NCI-H82 treated with DMSO at 0.1 percent for 48 hours (cell line): Measurements from ENCODE around the gene MGME1.

ENCODE experiments used
- DNase-seq: peaks from one replicate; lab custom pipeline; 2025; ENCODE audit not compliant: unreplicated experiment; lab: John Stamatoyannopoulos, UW

MGME1 gene

DNA sequence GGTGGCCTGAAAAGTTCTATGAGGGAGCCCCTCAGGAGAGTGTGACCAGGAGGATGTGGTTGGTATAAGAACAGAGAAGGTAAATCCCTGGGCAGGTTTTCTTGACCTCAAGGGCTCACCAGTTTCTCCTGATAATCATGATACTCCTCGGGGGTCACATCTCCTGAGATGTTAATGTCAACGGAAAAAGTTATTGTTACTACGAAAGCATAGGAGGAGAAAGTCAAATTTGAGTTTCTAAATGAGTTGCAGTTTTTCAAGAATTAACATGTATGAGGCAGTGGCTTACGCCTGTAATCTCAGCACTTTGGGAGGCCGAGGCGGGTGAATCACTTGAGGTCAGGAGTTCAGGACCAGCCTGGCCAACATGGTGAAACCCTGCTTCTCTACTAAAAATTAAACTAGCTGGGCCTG, 23.4 kb downstream of the MGME1 start:
- no peak for DNase-seq

DNA sequence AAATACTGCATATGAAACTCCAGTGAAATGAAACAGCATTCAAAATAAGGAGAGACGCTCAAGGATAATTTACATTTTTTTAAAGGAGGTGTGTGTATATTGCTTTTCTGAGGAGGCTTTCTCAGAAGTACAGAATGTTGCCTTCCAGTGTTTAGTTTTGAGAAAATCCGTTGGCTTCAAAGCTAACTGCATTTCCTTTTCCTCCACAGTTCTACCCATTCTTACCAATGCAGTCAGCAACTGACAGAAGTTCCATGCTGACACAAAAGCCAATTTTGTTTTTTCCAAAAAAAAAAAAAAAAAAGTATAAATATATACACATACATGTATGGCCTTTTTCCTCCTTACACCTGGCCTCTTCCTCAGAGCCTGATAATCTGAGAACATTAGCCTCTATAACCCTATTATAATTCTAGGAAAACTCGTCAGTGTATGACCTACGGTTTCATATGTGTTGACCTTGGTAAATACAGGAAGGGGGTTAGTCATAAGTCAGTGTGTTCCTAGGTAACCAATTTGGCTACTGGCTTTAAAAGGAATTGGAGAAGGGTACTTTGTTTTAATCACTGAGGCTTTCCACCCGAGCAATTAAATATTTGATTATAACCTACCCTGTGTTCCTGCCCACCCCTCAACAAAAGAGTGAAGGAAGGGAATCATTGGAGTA, 24.2 kb downstream of the MGME1 start:
- DNase-seq, result peak; percentile 28

DNA sequence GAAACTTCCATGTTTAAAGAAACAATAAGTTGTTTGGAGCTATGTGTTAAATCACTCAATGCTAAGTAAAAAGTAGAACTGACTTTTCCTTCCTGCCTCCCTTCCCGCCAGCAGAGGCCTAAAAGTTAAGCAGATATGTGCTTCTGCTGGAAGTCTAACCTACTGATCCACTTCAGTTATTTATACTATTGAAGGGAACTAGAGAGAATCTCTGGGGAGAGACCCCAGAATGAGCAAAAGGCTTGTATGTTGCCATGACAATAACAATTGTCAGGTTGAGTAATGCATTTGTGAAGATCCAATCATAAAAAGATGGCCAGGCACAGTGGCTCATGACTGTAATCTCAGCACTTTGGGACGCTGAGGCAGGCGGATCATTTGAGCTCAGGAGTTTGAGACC, 24.7 kb downstream of the MGME1 start:
- DNase-seq, result no peak

DNA sequence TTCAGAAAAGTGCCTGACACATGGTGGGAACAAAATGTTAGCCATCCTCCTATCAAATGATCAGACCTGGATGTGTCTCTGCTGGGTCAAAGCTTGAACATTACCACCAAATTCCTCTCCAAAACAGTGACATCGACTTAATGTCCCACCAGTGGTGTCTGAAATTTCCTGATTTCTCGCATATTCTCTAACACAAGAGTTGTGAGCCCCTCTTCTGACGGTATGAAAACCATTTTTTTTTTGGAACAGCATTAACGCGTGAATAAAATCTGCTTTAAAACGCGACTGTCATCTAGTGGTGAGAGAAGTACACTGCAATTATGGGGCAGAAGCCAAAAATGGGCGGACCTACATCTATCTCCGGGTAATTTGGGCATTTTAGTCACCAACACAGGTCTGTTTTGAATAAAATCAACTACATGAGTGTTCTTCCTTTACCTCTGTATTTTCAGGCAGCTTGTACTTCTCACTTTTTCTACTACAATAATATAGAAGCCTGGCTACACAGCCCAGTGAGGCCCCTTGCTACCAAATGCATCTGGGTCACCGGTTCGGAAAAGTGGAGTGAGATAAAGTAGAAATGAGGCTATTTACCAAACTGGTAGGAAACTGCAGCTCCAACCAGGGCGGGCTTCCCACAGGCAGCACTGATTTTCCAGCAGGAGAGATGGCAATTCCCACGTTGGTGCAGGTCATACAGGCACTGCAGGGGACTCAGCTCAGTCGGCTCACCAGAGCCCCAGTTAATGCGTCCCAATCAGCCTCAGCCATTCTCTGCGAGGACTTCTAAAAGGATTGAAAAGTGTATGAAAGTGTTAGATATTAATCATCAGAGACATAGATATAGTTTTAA, 27.4 kb downstream of the MGME1 start:
- DNase-seq, result peak; percentile 51

DNA sequence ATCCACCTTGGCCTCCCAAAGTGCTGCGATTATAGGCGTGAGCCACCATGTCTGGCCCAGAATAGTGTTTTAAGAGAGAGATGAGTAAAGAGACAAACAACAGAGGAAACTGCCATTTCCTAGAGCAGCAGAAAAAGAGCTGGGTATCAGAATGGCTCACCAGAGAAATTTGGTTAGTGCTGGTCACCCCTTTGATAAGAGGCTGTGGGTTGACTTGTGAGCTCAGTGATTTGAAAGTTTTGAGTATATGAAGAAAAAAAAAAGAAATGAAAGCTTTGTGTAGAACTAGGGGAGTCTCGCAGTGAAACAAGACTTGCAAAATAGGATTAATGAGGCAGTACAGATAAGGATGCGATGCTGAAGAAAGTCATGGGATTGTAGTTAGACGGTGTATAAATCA, 29.6 kb downstream of the MGME1 start:
- DNase-seq, result no peak

GRCh38 chr20:17999566-17999965, 30.7 kb downstream of the MGME1 start:
- no peak for DNase-seq

GRCh38 chr20:18001131-18001921, 32.5 kb downstream of the MGME1 start:
- no peak for DNase-seq

- DNase-seq, result no peak
These were observed 35.1 kb downstream of the MGME1 start for GRCh38 chr20:18003897-18004296.

DNA sequence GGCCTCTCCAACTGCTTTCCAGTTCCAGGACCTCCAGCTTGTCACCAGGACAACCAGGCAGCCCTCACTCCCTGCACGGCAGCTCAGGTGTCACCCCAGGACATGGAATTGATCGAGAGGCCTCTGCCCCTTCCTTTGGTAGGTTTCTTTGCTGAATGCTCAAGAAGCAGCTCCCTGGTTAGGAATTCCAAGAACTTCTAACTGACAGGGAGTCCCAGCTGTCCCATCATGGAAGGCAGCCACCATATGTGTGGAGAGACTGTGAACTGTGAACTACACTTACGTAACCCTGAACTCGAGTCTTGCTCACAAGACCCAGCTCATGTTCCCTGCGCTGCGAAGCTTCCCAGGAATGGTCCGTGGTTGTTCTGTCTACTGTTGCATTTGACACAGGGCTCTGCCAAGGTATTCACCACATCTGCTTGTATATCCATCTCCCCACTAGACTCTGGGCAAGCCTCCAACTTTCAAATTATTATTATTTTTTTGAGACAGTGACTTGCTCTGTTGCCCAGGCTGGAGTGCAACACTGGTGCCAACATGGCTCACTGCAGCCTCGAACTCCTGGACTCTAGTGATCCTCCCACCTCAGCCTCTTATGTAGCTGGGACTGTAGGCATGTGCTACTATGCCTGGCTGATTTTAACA, 35.7 kb downstream of the MGME1 start:
- DNase-seq, result no peak

GRCh38 chr20:18005170-18005989, 36.6 kb downstream of the MGME1 start:
- DNase-seq, result no peak

GRCh38 chr20:18005990-18006364, 37.2 kb downstream of the MGME1 start:
- no peak for DNase-seq

GRCh38 chr20:18006684-18007083, 37.9 kb downstream of the MGME1 start:
- DNase-seq, result no peak

- no peak for DNase-seq
These were observed 38.9 kb downstream of the MGME1 start for GRCh38 chr20:18007534-18008292.

DNA sequence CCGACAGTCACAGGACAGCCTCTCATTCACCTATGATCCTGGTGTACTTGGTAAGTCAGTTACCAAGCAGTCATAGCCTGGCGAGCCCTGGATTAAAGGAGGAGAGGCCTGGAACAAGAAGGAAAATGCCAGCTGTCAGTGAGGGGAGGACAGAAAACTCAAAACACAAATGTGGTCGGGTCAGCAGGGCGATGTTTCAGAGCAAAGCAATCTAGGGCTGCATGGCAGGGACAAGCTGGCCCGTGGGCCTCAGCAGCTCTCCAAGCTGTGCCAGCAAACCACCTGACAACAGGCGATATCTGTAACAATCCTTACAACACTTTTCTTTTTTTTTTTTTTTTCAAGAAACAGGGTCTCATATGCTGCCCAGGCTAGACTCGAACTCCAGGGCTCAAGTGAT, 40.3 kb downstream of the MGME1 start:
- no peak for DNase-seq

- no peak for DNase-seq
These were observed 42.7 kb downstream of the MGME1 start for GRCh38 chr20:18011482-18011881.

DNA sequence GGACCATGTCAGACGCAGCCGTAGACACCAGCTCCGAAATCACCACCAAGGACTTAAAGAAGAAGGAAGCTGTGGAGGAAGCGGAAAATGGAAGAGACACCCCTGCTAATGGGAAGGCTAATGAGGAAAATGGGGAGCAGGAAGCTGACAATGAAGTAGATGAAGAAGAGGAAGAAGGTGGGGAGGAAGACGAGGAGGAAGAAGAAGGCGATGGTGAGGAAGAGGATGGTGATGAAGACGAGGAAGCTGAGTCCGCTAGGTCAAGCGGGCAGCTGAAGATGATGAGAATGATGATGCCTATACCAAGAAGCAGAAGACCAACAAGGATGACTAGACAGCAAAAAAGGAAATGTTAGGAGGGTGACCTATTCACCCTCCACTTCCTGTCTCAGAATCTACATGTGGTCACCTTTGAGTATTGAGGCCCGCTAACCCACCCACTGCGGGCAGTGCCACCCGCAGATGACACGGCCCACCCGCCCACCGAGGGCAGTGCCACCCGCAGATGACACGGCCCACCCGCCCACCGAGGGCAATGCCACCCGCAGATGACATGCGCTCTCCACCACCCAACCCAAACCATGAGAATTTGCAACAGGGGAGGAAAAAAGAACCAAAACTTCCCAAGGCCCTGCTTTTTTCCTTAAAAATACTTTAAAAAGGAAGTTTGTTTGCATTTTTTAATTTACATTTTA, 43.3 kb downstream of the MGME1 start:
- DNase-seq, result no peak

GRCh38 chr20:18012901-18013300, 44.1 kb downstream of the MGME1 start:
- no peak for DNase-seq

GRCh38 chr20:18014411-18014810, 45.6 kb downstream of the MGME1 start:
- no peak for DNase-seq

DNA sequence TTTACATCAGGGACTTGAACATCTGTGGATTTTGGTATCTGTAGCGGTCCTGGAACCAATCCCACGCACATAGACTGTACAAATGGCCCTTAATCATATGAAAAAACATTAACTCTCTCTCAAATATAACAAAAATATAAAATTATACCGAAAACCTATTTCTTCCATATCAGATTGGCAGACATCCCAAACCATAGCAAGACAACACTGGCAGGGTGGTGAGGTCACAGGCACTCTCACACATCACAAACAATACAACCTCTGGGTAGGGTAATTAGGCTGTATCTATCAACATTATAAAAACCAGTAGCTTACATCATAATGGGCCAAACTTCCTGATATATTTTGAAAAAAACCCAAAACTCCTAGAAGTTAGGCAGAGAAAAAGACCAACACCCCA, 48.0 kb downstream of the MGME1 start:
- DNase-seq, result no peak
